Glutamatergic neuron (in vitro differentiated cells): ENCODE measurements around the gene ZNF777. TPM values are rescaled to one million over a fixed set of nuclear protein-coding genes. Genes with fewer than 3 reads are reported as not detected.
"Not testable (repeated sequence)": the region's sequence is repeated elsewhere in the genome, so short reads cannot be mapped to it uniquely, and the experiment has no call there.

ENCODE experiments used
- DNase-seq: peaks from one replicate; pipeline ENCODE4 v3.0.0; 2022
- H3K27ac Mint-ChIP-seq: one replicate; pipeline ENCODE4 v1.8.0; 2020; ENCODE audit warnings: mild to moderate bottlenecking, mixed read lengths, inconsistent platforms; ENCODE audit not compliant: unreplicated experiment
- H3K27me3 Mint-ChIP-seq: one replicate; pipeline ENCODE4 v1.8.0; 2020; ENCODE audit warnings: mild to moderate bottlenecking, moderate library complexity, mixed read lengths, inconsistent platforms; ENCODE audit not compliant: unreplicated experiment
- H3K36me3 Mint-ChIP-seq: one replicate; pipeline ENCODE4 v1.8.0; 2020; ENCODE audit warnings: mild to moderate bottlenecking, mixed read lengths, inconsistent platforms; ENCODE audit not compliant: unreplicated experiment
- H3K4me1 Mint-ChIP-seq: one replicate; pipeline ENCODE4 v1.8.0; 2020; ENCODE audit warnings: mild to moderate bottlenecking, low read depth, mixed read lengths, inconsistent platforms; ENCODE audit not compliant: unreplicated experiment
- H3K4me3 Mint-ChIP-seq: one replicate; pipeline ENCODE4 v1.8.0; 2020; ENCODE audit warnings: mild to moderate bottlenecking, mixed read lengths, inconsistent platforms; ENCODE audit not compliant: unreplicated experiment
- H3K9me3 Mint-ChIP-seq: one replicate; pipeline ENCODE4 v1.8.0; 2020; ENCODE audit warnings: mild to moderate bottlenecking, moderate library complexity, mixed read lengths, inconsistent platforms; ENCODE audit not compliant: unreplicated experiment
- total RNA-seq: library from RNA; stranded (reverse); fragmentation: NEBNext Ultra II Directional; extraction: Animal tissue kit (Norgen Biotek cat#: 25700); gene quantifications from one replicate; pipeline ENCODE4 v1.2.1, GENCODE V29; 2021; ENCODE audit not compliant: unreplicated experiment
- TF ChIP-seq, protein P1 (sequence below): fragments of 200-600 bp; sonication (generic); IDR thresholded peaks from one replicate; pipeline ENCODE4 v1.5.0; 2021; ENCODE audit not compliant: partially characterized antibody, unreplicated experiment

Gene ZNF777
- total RNA-seq, 1 donor from 2014 or later, result 18.0 TPM

DNA sequence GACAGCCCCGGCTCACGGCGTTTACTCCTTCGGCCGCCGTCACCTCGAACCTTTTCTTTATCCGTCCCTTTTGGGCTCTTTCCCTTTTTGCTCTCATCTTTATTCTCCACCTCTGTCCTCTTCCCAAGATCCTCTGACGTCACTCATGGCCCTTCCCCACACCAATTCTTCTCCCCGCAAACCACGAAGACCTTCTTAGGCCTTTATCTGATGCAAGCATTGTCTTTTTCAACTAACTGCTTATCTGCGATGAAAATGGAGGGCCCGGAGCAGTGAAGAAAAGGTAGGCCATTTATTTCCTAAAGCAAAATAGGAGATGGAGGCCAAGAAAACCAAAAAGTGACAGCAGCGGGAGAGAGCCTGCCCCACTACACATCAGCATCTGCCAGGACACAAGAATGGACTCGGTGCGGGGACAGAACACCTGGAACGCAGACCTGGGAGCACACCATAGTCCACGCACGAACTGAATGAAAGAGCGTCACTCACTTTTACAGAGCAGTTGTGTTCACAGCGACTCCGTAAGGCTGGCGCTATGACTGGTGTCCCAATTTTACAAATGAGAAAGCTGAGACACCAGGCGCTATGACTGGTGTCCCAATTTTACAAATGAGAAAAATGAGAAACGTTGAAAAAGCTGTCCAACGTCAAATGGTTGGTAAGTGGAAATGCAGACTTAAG is 45.3 kb downstream of the ZNF777 start:
- Mint-ChIP-seq H3K27ac (peak overlapping the region; percentile 65), H3K27me3 (peaks cover 9% of the 10 kb centered on the region), H3K36me3 (no peaks in the 10 kb centered on the region), H3K4me1 (no peaks in the 10 kb centered on the region), H3K4me3 (peak overlapping the region; percentile 87), H3K9me3 (peaks cover 5% of the 10 kb centered on the region)
- TF ChIP-seq, protein P1, sequence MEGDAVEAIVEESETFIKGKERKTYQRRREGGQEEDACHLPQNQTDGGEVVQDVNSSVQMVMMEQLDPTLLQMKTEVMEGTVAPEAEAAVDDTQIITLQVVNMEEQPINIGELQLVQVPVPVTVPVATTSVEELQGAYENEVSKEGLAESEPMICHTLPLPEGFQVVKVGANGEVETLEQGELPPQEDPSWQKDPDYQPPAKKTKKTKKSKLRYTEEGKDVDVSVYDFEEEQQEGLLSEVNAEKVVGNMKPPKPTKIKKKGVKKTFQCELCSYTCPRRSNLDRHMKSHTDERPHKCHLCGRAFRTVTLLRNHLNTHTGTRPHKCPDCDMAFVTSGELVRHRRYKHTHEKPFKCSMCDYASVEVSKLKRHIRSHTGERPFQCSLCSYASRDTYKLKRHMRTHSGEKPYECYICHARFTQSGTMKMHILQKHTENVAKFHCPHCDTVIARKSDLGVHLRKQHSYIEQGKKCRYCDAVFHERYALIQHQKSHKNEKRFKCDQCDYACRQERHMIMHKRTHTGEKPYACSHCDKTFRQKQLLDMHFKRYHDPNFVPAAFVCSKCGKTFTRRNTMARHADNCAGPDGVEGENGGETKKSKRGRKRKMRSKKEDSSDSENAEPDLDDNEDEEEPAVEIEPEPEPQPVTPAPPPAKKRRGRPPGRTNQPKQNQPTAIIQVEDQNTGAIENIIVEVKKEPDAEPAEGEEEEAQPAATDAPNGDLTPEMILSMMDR, result no peak
- no peak for DNase-seq

DNA sequence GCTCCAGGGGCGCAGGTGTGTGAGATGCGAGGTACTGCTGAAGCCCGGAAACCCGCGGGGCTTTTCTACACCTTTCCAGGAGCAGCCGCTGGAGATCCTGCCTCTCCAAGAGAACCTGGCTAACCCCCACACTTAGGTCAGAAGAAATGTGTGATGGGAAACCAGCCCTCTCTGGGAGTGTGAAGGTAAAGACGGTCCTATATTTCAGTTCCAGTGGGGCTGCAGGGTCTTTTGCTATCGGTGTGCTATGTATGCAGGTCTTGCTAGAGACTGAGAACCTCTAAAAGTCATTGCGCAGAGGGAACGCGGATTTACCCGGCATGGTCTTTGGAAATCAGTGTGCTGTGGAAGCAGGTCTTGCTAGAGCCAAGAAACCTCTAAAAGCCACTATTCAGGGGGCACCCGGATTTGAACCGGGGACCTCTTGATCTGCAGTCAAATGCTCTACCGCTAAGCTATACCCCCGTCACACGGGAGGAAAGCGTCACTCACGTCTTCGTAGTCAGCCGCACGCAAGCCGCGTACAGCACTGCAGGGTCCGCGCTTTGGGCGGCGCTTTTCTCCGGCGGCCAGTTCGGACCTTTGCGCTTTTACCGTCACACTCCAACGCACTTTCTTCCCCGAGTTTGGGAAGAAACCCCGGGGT is 46.0 kb downstream of the ZNF777 start:
- peak; percentile 82 for DNase-seq
- peaks cover 5% of the 10 kb centered on the region for H3K9me3 Mint-ChIP-seq
- H3K4me3 Mint-ChIP-seq, result peak overlapping the region; percentile 87
- no peaks in the 10 kb centered on the region for H3K4me1 Mint-ChIP-seq
- peaks cover 9% of the 10 kb centered on the region for H3K27me3 Mint-ChIP-seq
- no peaks in the 10 kb centered on the region for H3K36me3 Mint-ChIP-seq
- TF ChIP-seq, protein P1, result no peak
- H3K27ac Mint-ChIP-seq, result peak overlapping the region; percentile 65

DNA sequence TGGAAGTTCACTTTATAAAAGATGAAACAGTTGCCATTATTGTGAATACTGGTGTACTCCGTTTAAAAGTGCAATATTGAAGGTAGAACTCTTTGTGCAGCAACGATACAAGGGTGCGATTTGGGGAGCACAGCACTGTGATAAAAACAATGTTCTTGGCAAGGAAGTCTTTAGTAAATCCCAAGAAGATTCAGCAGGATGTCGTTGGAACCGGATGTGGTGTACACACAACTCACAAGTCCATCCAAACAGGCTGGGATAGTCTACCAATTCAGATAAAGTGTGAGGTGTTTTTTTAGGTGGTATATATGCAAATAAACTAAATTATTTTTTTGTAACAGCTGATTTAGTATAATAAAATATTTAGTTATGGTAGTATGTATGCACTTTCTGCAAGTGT is 46.7 kb downstream of the ZNF777 start:
- Mint-ChIP-seq H3K27me3 (peaks cover 9% of the 10 kb centered on the region), H3K4me1 (no peaks in the 10 kb centered on the region), H3K9me3 (peaks cover 5% of the 10 kb centered on the region), H3K27ac (no peak overlapping the region), H3K36me3 (no peaks in the 10 kb centered on the region), H3K4me3 (no peak overlapping the region)
- TF ChIP-seq, protein P1, result no peak
- no peak for DNase-seq

DNA sequence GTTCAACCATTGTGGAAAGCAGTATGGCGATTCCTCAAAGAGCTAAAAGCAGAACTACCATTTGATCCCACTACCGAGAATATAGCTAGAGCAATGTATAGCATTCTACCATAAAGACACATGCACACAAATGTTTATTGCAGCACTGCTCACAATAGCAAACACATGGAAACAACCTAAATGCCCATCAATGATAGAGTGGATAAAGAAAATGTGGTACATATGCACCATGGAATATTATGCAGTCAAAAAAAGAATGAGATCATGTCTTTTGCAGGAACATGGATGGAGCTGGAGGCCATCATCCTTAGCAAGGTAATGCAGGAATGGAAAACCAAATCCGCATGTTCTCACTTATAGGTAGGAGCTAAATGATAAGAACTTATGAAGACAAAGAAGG is 47.8 kb downstream of the ZNF777 start:
- not testable (repeated sequence) for DNase-seq, H3K36me3 Mint-ChIP-seq, H3K27me3 Mint-ChIP-seq, H3K4me1 Mint-ChIP-seq, H3K4me3 Mint-ChIP-seq, H3K27ac Mint-ChIP-seq, H3K9me3 Mint-ChIP-seq

DNA sequence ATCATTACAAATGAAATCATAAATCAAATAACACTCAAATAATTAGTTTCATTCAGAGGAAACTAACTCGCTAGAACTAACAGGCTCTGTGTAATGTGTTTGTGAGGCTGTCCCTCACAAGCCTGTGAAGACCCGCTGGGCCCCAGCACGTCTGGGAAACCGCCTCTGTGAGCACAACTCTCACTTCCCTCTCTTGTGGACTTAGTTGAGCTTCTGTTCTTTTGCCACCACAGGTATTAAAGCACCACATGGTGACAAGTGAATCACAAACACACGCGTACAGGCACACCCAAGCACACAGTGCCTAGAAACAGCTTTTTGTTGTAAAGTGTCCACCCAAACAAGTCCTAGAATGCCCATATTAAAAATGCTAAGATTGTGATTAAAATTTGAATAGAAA is 51.0 kb downstream of the ZNF777 start:
- Mint-ChIP-seq H3K4me1 (no peaks in the 10 kb centered on the region), H3K27ac (no peak overlapping the region), H3K9me3 (no peaks in the 10 kb centered on the region), H3K36me3 (no peaks in the 10 kb centered on the region), H3K4me3 (no peak overlapping the region), H3K27me3 (peaks cover 6% of the 10 kb centered on the region)
- TF ChIP-seq, protein P1, result no peak
- no peak for DNase-seq
